K562 (cell line): ENCODE results near the gene CCPG1.

Source experiments
- ARID4B ChIP-seq: sonication (generic); formaldehyde crosslinking; IDR thresholded peaks from 2 replicates; pipeline ENCODE4 v1.8.0; 2022; ENCODE audit warnings: mild to moderate bottlenecking, missing genetic modification reagents
- BRD4 ChIP-seq: fragments of 200-600 bp; sonication (generic); IDR thresholded peaks from 2 replicates; pipeline ENCODE4 v1.6.1; 2017; ENCODE audit warnings: inconsistent platforms
- ELK1 ChIP-seq: sonication (generic); formaldehyde crosslinking; IDR thresholded peaks from 2 replicates; pipeline ENCODE4 v1.8.1; 2022; ENCODE audit warnings: missing genetic modification reagents
- EZH2 ChIP-seq: IDR thresholded peaks from 2 replicates; pipeline ENCODE4 v1.6.1; 2012; ENCODE audit warnings: low read depth, mild to moderate bottlenecking, inconsistent platforms, low read length, borderline replicate concordance
- HNRNPK ChIP-seq: fragments of 200-400 bp; formaldehyde crosslinking; IDR thresholded peaks from one replicate; pipeline ENCODE4 v1.6.1; 2018; ENCODE audit warnings: mild to moderate bottlenecking, low read depth, low read length; ENCODE audit not compliant: poor library complexity, severe bottlenecking
- MAX ChIP-seq: sonication (generic); formaldehyde crosslinking; IDR thresholded peaks from 2 replicates; pipeline ENCODE4 v1.9.0; 2022; ENCODE audit warnings: mild to moderate bottlenecking, missing genetic modification reagents
- POLR2G ChIP-seq: fragments of 200-400 bp; formaldehyde crosslinking; IDR thresholded peaks from 2 replicates; pipeline ENCODE4 v1.6.1; 2017; ENCODE audit warnings: low read depth, mild to moderate bottlenecking, antibody characterized with exemption, low read length, moderate library complexity
- RAD51 ChIP-seq: fragments of 450-650 bp; IDR thresholded peaks from 2 replicates; pipeline ENCODE4 v1.7.1; 2016; ENCODE audit warnings: low read depth, mild to moderate bottlenecking, borderline replicate concordance
- SIRT6 ChIP-seq: IDR thresholded peaks from one replicate; pipeline ENCODE4 v1.6.1; 2012; ENCODE audit warnings: low read depth, mild to moderate bottlenecking, control low read depth, inconsistent platforms, low read length, moderate library complexity

- no peak for TF ChIP-seq BRD4
- TF ChIP-seq RAD51, result no peak
- no peak for TF ChIP-seq MAX (CRISPR knock-in tag)
- TF ChIP-seq POLR2G, result no peak
- no peak for TF ChIP-seq EZH2
- no peak for TF ChIP-seq HNRNPK
- no peak for TF ChIP-seq ELK1 (CRISPR knock-in tag)
- no peak for TF ChIP-seq SIRT6
- no peak for TF ChIP-seq ARID4B
These were observed 13.9 kb upstream of the CCPG1 start for GRCh38 chr15:55422089-55422488.
